Glomerular visceral epithelial cell (primary cell): ENCODE data around the gene ANKRD42.
"Not testable (repeated sequence)": the region's sequence is repeated elsewhere in the genome, so short reads cannot be mapped to it uniquely, and the experiment has no call there.

Source experiments
- DNase-seq: peaks from one replicate; pipeline ENCODE4 v3.0.0-alpha.2; 2016; ENCODE audit errors: extremely low spot score

The ANKRD42 gene

GRCh38 chr11:83172551-83172950, 21.0 kb upstream of the ANKRD42 start:
- no peak for DNase-seq

DNA sequence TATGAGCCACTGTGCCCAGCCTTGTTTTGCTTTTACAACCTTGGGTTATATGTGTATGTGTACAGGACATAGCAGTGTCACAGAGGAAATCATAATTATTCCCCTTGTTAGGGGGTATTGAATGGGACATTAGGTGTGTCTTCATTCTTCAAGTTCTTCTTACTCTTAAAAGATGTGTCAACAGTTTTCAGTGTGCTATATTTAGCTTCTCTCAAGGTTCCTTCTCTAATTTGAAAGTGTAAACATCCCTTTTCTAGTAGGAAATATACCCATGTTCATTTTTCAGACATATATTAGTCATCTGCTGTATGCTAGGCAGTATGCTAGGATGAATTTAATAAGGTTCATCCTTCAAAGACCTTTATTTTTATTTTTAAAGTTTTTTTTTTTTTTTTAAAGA, 19.5 kb upstream of the ANKRD42 start:
- no peak for DNase-seq

DNA sequence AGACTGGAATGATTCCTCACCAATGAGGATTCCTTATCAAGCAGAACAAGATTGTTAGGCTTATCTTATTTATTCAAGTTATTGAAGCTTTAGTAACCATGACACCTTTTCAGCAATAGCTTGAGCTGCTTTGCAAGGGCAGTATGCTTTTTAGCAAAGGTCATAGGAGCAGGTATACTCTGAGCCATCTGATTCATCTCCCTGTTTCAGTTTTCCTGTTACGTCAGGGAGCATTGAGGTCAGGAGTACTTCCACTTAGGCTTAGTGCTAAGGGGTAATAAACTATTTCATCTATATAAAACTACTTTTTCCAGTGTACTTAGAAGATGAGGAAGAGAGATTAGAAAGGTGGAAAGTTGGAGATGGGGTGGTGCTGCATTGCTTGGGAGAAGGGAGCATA, 17.7 kb upstream of the ANKRD42 start:
- no peak for DNase-seq

DNA sequence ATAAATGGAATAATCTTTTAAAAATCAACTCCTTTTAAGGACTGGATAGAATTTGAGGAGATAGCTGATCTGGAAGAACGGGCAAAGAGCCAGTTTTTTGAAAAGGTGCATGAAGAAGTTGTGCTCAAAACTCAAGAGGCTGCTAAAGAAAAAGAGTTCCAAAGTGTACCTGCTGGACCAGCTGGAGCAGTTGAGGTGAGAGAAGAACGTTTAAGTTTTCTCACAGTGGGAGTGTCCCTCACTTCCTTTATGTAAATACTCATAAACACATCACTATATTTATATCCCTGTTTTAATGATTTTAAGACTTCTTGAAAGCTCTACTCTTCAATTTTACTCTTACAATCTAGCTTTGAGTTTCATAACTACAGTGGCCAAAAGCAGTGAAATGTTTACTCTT, 11.7 kb upstream of the ANKRD42 start:
- no peak for DNase-seq

DNA sequence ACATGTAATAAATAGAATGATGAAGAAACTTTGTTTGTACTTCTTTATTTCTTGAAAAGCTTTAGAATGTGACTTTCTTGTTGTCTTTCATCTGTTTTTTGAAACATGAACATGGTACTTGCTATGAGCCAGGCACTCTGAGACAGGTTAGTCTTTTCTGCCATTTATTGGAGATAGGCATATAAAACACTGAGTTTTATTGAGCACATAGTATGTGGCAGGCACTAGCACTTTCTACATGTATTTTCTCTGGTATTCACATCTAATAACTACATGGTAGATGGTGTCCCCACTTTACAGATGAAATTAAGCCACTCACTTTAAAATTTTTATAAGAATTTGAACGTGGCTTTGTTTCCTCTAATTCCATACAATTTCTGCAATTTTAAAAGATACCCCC, 7.7 kb upstream of the ANKRD42 start:
- no peak for DNase-seq

DNA sequence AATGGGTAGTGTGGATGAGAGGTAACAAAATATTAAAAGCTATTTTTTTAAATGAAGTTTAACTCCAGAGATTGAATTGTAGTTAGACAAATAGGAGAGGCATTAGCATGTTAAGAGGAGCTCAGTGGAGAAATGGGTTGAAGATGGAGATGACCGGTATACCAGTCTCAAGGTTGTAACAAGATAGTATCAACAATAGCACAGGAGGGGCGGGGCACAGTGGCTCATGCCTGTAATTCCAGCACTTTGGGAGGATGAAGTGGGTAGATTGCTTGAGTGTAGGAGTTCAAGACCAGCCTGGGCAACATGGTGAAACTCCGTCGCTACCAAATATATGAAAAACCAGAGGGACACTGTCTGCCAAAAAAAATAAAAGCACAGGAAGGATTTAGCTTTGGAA, 6.0 kb upstream of the ANKRD42 start:
- DNase-seq, result no peak

- DNase-seq, result no peak
Observed at GRCh38 chr11:83191491-83191890, 2.0 kb upstream of the ANKRD42 start.

DNA sequence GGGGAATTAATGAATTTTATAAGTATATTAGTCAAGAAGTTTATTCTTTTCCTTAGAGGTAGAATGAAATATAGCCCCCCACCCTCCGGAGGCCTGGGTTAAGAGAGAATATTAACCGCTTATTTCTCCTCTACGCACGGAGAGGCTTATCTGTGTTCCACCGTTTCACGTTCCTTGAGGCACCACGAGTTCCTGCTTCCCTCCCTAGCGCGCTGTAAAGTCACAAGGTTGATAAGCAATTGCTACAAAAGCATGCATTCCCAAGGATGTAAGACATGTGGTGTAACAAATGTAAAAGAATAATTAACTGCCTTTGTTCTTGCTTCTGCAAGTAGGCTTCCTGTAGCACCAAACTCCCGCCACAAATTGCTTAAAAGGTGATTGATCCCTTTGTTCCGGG, 1.5 kb upstream of the ANKRD42 start:
- no peak for DNase-seq

DNA sequence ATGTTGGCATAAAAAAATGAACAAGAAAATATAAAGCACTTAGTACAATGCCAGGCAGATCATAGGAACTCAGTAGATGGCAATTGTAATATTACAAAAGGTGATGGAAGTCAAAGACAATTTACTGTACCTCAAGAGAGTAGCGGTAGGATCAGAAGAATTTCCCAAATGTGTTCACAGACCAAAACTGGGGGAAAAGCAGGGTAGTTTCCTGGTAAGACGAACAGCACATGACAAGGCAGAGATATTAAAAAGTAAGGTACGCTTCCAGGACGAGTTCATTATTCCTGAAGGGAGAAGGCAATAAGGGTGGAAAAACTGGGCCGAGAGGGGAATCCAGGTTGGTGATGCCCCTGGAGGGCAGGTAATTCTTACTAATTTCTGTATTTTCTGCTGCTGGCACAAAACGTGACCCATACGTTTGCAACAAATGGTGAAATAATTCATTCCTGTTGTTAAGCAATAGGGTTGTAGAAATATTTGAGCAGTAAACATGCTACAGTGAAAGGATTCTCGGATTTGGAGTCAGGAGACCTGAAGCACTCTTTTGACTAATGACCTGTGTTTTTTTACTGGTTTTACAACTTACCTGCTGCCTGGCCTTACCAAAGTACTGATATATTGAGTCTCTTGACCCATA, 786 bp upstream of the ANKRD42 start:
- no peak for DNase-seq

DNA sequence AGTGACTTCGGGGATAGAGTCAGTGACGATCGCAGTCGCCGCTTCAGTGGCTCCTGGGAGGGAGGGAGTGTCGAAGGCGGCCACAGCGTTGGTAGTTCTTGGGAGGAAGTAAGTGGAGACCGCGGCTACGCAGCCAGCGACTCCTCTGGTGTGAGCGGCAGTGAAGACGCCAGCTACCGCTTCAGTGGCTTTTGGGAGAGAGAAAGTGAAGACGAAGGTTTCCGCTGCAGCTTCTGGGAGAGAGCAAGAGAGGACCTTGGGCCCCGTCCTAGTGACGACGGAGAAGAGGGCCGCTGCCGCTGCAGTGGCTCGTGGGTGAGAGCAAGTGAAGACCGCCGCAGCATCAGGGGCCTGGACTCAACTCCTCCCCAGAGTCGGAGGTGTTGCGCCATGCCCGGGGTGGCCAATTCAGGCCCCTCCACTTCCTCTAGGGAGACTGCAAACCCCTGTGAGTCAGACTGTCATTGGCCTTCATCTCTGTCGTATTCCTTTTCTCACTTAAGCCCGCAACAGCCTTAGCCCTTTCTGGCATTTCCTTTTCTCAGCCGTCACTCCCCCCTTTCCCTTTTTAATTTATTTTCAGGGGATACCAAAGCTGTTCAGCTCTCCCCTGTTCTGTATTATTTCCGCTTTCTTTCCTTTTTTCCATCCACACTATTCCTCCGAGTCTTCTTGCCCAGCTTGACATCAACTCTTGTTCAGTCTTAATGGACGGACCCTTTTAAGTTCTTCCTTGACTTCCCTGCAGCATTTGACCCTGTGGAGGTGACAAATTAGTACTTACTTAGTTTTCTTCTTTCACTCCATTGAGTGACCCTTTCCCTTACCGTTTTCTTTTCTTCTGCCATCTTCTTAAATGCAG, 1.0 kb downstream of the ANKRD42 start:
- DNase-seq, result peak; percentile 64

- DNase-seq, result no peak
Observed at GRCh38 chr11:83195143-83195466, 1.6 kb downstream of the ANKRD42 start.

- no peak for DNase-seq
Observed at GRCh38 chr11:83195649-83196048, 2.1 kb downstream of the ANKRD42 start.

GRCh38 chr11:83200035-83200434, 6.5 kb downstream of the ANKRD42 start:
- no peak for DNase-seq

DNA sequence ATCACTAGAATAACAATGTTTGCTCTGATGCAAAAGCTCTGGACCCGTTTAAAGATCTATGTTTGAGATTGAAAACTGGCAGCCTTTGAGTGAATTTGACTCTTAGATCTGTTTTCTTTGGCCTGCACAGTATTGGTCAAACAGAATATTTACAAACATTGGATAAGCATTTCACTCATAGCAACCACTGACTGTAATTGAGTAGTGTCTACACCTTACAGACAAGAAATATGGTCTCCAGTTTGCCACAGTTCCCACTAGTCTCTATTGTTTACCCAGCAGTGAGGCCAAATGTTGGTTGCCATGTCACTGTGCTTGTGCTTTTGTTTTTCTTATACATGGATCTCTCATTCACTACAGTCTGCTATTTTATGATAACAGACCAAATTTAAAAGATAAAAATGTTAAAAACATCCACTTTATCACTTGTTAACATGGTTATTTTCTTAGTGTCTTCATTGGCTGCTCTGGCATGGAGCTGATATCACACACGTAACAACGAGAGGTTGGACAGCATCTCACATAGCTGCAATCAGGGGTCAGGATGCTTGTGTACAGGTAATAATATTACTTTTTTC, 12.2 kb downstream of the ANKRD42 start:
- DNase-seq, result no peak

DNA sequence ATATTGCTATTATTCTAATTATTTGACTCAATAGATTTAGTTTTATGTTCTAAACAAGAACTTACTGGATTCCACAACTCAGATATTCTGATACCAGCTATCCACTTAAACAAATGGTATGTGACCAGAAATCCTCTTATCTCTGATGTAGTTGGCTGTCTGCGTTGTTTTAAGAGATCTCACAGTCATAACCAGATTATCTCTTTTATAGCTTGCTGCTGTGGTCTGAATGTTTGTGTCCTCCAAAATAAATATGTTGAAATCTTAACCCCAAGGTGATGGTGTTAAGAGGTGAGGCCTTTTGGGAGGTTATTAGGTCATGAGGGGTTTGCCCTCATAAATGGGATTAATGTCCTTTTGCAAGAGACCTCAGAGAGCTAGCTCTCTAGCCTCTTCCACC, 12.7 kb downstream of the ANKRD42 start:
- no peak for DNase-seq

- DNase-seq, result not testable (repeated sequence)
Observed at GRCh38 chr11:83206771-83207382, 13.4 kb downstream of the ANKRD42 start.

DNA sequence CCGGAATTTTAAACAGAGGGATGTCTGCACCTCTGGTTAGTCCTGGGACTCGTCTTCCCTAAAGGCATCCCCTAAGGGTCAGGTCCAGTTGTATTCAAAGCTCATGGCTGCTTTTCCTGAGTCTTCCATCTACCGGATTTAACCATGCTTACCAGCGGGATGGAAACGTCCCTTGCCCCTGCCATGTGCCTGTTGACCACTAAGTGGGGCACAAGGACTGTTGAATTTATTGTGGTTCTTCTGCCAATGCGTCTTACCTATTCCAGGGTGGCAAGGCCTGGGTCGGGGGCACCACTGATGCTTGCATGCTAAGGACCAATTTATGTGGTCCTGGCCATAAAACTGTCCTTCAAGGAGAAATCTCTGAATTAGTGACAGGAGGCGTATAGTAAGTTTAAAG, 25.6 kb downstream of the ANKRD42 start:
- no peak for DNase-seq

DNA sequence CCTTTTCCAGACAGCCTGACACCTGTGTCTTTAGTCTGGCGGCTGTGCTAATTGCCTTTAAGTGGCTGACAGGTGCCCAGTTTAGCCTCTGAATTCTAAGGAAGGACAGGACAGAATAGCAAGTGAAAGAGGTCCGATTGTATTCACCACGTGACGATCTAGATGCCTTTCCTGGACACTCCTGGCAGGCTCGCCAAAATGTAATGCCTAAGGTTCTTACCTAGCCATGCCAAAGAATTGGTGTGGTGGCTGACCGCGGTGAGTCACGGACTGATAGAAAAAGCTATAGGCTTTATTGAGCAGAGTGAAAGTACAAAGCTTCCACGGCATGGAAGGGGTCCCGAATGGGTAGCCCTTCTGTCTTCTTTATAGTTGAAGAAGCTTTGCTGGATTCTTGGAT, 26.7 kb downstream of the ANKRD42 start:
- no peak for DNase-seq

DNA sequence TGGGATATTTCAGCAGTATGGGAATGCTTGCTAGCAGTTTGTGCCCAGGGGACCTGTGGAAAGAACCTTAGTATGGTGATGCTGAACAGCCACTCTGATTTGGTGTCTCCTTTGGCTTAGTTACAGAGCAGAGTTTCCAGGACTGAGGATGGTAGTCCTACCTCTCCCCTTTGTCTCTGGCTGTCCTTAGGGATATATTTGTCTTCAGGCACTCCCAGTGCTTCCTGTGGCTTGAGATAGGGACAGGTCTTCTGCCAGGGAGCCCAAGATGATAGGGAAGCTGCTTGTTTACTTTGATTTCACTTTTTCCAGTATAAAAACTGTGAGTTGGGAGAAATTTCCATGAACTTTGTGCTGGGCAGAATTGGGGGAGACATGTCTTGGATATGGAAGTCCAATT, 28.2 kb downstream of the ANKRD42 start:
- no peak for DNase-seq

- no peak for DNase-seq
Observed at GRCh38 chr11:83222499-83222898, 29.0 kb downstream of the ANKRD42 start.

GRCh38 chr11:83223457-83223856, 29.9 kb downstream of the ANKRD42 start:
- no peak for DNase-seq

DNA sequence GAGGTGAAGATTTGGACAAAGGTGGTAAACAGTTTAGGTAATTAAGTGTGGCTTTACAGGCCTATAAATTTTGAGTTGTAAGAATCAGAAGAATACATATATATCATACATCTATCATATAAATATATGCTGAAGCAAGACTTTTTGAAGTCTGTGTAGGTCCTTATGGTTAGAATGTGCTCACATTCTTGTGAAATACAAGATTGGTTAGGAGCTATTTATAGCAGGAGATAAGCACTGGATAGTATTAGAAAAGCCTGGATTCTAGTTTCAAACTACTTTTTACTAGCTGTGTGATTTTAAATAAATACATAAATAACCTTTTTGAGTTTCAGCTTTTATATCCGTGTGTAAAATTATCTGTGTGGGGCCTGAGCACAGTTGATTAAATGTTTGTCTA, 42.3 kb downstream of the ANKRD42 start:
- no peak for DNase-seq

- no peak for DNase-seq
Observed at GRCh38 chr11:83238111-83238510, 44.6 kb downstream of the ANKRD42 start.
